ENCODE data around the gene ZNF556.
"Not testable (repeated sequence)": the region's sequence is repeated elsewhere in the genome, so short reads cannot be mapped to it uniquely, and the experiment has no call there.

ZNF556 gene

GRCh38 chr19:2853015-2853606, 14.0 kb upstream of the ZNF556 start:
- DNase-seq (ENCODE audit: low read depth in 1 of 2, low spot score in 1 of 2), result no peak

GRCh38 chr19:2854849-2855248, 12.3 kb upstream of the ZNF556 start:
- DNase-seq (ENCODE audit: low read depth in 1 of 2, low spot score in 1 of 2), result no peak

GRCh38 chr19:2856457-2857050, 10.6 kb upstream of the ZNF556 start:
- no peak for DNase-seq (ENCODE audit: low read depth in 1 of 2, low spot score in 1 of 2)

- DNase-seq (ENCODE audit: low read depth in 1 of 2, low spot score in 1 of 2), result no peak
These were observed 8.3 kb upstream of the ZNF556 start for GRCh38 chr19:2858864-2859263.

- no peak for DNase-seq (ENCODE audit: low read depth in 1 of 2, low spot score in 1 of 2)
These were observed 3.3 kb upstream of the ZNF556 start for GRCh38 chr19:2863816-2864215.

- DNase-seq (ENCODE audit: low read depth in 1 of 2, low spot score in 1 of 2), result no peak
These were observed 1.6 kb upstream of the ZNF556 start for GRCh38 chr19:2865334-2866100.

- no peak for DNase-seq (ENCODE audit: low read depth in 1 of 2, low spot score in 1 of 2)
These were observed 575 bp upstream of the ZNF556 start for GRCh38 chr19:2866495-2867024.

- no peak for DNase-seq (ENCODE audit: low read depth in 1 of 2, low spot score in 1 of 2)
These were observed 2.5 kb downstream of the ZNF556 start for GRCh38 chr19:2869618-2870017.

- DNase-seq (ENCODE audit: low read depth in 1 of 2, low spot score in 1 of 2), result not testable (repeated sequence)
These were observed 5.0 kb downstream of the ZNF556 start for GRCh38 chr19:2872175-2872574.

GRCh38 chr19:2877398-2878331, 10.5 kb downstream of the ZNF556 start:
- no peak for DNase-seq (ENCODE audit: low read depth in 1 of 2, low spot score in 1 of 2)

GRCh38 chr19:2883686-2884439, 16.7 kb downstream of the ZNF556 start:
- no peak for DNase-seq (ENCODE audit: low read depth in 1 of 2, low spot score in 1 of 2)

GRCh38 chr19:2885736-2886135, 18.6 kb downstream of the ZNF556 start:
- DNase-seq (ENCODE audit: low read depth in 1 of 2, low spot score in 1 of 2), result no peak

- peak in 1 of 2 donors; percentile 17 for DNase-seq (ENCODE audit: low read depth in 1 of 2, low spot score in 1 of 2)
These were observed 20.3 kb downstream of the ZNF556 start for GRCh38 chr19:2887391-2887914.

- DNase-seq (ENCODE audit: low read depth in 1 of 2, low spot score in 1 of 2), result peak in 1 of 2 donors; percentile 42
These were observed 21.6 kb downstream of the ZNF556 start for GRCh38 chr19:2888731-2889224.

GRCh38 chr19:2890531-2890930, 23.4 kb downstream of the ZNF556 start:
- not testable (repeated sequence) for DNase-seq (ENCODE audit: low read depth in 1 of 2, low spot score in 1 of 2)

GRCh38 chr19:2896694-2897093, 29.6 kb downstream of the ZNF556 start:
- DNase-seq (ENCODE audit: low read depth in 1 of 2, low spot score in 1 of 2), result no peak

- peak; percentile 90 to 97 for DNase-seq (ENCODE audit: low read depth in 1 of 2, low spot score in 1 of 2)
These were observed 33.4 kb downstream of the ZNF556 start, which contains the start of gene ZNF57 for GRCh38 chr19:2900296-2901252. ZNF57 (plus strand) TSS chr19:2900928; CDS start chr19:2901046, 118 bp downstream.

GRCh38 chr19:2902590-2903218, 35.6 kb downstream of the ZNF556 start:
- DNase-seq (ENCODE audit: low read depth in 1 of 2, low spot score in 1 of 2), result no peak
